Vagina (tissue), 2 donors: ENCODE measurements around the gene SLC39A11. TPM values are rescaled to one million over a fixed set of nuclear protein-coding genes. Genes with fewer than 3 reads are reported as not detected.

Source experiments
- DNase-seq, 2 donors: peaks; one replicate each; pipeline ENCODE4 v3.0.0-alpha.2; 2017; ENCODE audit errors: extremely low spot score in 2 of 2
- H3K27ac ChIP-seq: fragments of 200-600 bp; sonication (generic); one replicate; pipeline ENCODE4 v1.5.1; 2019
- H3K27me3 ChIP-seq: fragments of 200-600 bp; sonication (generic); one replicate; pipeline ENCODE4 v1.5.1; 2019
- H3K36me3 ChIP-seq, 2 donors: fragments of 200-600 bp; sonication (generic); one replicate each; pipeline ENCODE4 v1.5.1; 2017 to 2019
- H3K4me1 ChIP-seq: fragments of 200-600 bp; sonication (generic); one replicate; pipeline ENCODE4 v1.5.1; 2019
- H3K4me3 ChIP-seq, 2 donors: fragments of 200-600 bp; sonication (generic); 1 replicate in 1 of 2; 2 replicates in 1 of 2; pipeline ENCODE4 v1.5.1; 2016 to 2019
- H3K9me3 ChIP-seq: fragments of 200-600 bp; sonication (generic); one replicate; pipeline ENCODE4 v1.5.1; 2019
- POLR2A ChIP-seq, 2 donors: fragments of 450-650 bp; IDR thresholded peaks; one replicate each; pipeline ENCODE4 v1.6.1; 2017; ENCODE audit warnings: antibody characterized with exemption in 2 of 2, mild to moderate bottlenecking in 2 of 2, moderate library complexity in 2 of 2
- POLR2AphosphoS5 ChIP-seq, 2 donors: sonication (generic); formaldehyde crosslinking; IDR thresholded peaks; one replicate each; pipeline ENCODE4 v1.9.0; 2017; ENCODE audit warnings: antibody characterized with exemption in 2 of 2, mild to moderate bottlenecking in 2 of 2, low read depth in 1 of 2; ENCODE audit not compliant: insufficient read depth in 1 of 2
- intact Hi-C: fragments of 100-400 bp; cut with DNase I; formaldehyde crosslinking; loops from one replicate; pipeline ENCODE4 v1.15.1; 2023
- total RNA-seq: library from RNA; depleted of rRNA; stranded (reverse); fragments of >200 nt; gene quantifications from one replicate; pipeline ENCODE4 v1.2.3, GENCODE V29; 2016
- TF ChIP-seq, protein P1 (sequence below), 3 experiments: fragments of 450-650 bp in 2 of 3; fragments of 200-600 bp in 1 of 3; sonication (generic) in 1 of 3; IDR thresholded peaks; one replicate each; pipeline ENCODE4 v1.5.1; 2017 to 2019; ENCODE audit warnings: antibody characterized with exemption in 3 of 3, mild to moderate bottlenecking in 2 of 3, moderate library complexity in 2 of 3

SLC39A11 gene
- total RNA-seq, 1 donor from 2014 or later = 22.6 TPM

DNA sequence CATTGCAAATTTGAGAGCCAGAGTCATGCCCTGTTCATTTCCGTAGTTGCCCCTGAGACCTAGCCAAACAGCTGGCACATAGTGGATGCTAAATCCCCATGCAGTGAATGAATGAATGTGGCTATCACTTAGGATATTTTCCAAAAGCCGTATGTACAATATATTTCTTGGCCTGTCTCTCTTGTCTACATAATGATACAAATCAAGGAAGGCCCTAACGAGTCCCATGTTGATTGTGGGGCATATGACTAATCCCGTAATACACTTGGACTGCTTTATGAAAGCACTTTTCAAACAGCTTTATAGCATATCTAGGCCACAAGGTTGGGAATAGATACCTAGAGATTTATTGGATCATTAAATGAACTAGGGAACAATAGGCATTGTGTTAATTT lies 478.0 kb downstream of the SLC39A11 start:
- TF ChIP-seq, protein P1, sequence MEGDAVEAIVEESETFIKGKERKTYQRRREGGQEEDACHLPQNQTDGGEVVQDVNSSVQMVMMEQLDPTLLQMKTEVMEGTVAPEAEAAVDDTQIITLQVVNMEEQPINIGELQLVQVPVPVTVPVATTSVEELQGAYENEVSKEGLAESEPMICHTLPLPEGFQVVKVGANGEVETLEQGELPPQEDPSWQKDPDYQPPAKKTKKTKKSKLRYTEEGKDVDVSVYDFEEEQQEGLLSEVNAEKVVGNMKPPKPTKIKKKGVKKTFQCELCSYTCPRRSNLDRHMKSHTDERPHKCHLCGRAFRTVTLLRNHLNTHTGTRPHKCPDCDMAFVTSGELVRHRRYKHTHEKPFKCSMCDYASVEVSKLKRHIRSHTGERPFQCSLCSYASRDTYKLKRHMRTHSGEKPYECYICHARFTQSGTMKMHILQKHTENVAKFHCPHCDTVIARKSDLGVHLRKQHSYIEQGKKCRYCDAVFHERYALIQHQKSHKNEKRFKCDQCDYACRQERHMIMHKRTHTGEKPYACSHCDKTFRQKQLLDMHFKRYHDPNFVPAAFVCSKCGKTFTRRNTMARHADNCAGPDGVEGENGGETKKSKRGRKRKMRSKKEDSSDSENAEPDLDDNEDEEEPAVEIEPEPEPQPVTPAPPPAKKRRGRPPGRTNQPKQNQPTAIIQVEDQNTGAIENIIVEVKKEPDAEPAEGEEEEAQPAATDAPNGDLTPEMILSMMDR (IDR thresholded peaks at IDR 0.05) = no peak
- TF ChIP-seq POLR2A (IDR thresholded peaks at IDR 0.05) (no peak), POLR2AphosphoS5 (IDR thresholded peaks at IDR 0.05; ENCODE audit: insufficient read depth in 1 of 2, low read depth in 1 of 2) (no peak)
- Histone ChIP-seq H3K36me3 (no peaks in the 10 kb centered on the region), H3K27me3 (no peaks in the 10 kb centered on the region), H3K4me3 (no peak overlapping the region), H3K4me1 (peaks cover 30% of the 10 kb centered on the region), H3K9me3 (no peaks in the 10 kb centered on the region), H3K27ac (peak overlapping the region; percentile 33)
- intact Hi-C loops = no loop called here
- DNase-seq = no peak

DNA sequence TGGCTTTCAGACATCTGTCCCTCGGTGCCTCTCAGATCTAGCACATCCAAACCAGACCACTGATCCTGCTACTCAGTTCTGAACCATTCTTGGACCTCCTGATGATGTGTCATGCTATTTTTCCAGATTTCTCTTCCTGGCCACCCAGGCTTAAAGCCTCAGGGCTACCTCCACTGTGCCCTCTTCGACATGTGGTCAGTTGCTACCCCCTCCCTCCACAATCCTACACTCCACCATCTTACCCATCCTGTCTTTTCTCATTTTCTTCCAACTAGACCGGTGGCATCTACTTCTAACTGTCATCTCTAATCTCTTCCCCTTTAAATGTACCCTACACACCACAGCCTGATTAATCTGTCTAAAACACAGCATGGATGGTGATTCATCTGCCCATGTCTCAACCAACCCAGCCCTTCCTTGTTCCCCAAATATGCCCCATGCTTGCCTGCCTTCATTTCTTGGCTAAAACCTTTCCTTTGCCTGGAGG lies 478.6 kb downstream of the SLC39A11 start:
- no peak for DNase-seq
- Histone ChIP-seq H3K27me3 (no peaks in the 10 kb centered on the region), H3K27ac (no peak overlapping the region), H3K4me1 (peaks cover 30% of the 10 kb centered on the region), H3K4me3 (no peak overlapping the region), H3K36me3 (no peaks in the 10 kb centered on the region), H3K9me3 (no peaks in the 10 kb centered on the region)
- intact Hi-C loops = no loop called here
- TF ChIP-seq, protein P1 (IDR thresholded peaks at IDR 0.05) = no peak
- TF ChIP-seq POLR2AphosphoS5 (IDR thresholded peaks at IDR 0.05; ENCODE audit: insufficient read depth in 1 of 2, low read depth in 1 of 2) (no peak), POLR2A (IDR thresholded peaks at IDR 0.05) (no peak)

DNA sequence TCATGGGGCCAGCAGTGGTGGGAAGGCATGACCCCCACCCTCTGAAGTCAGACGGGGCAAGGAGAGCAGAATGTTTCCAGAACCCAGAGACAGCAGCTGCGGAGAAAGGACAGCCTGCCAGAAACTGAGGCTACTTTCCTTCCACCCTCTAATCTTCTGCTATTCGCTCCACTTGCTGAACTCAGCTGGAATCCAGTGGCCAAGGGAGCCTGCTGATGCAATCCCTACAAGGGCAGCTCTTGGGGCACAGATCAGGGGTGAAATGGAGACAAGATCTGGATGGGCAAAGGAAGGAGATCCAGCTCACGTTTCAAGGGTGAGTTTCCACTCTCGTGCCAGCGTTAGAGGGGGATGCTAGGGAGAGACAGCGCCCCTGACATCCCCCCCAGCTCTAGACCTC lies 479.1 kb downstream of the SLC39A11 start:
- Histone ChIP-seq H3K4me3 (no peak overlapping the region), H3K9me3 (no peaks in the 10 kb centered on the region), H3K27me3 (no peaks in the 10 kb centered on the region), H3K27ac (no peak overlapping the region), H3K4me1 (peaks cover 27% of the 10 kb centered on the region), H3K36me3 (no peaks in the 10 kb centered on the region)
- DNase-seq = no peak
- intact Hi-C loops = no loop called here
- TF ChIP-seq, protein P1 (IDR thresholded peaks at IDR 0.05) = no peak
- TF ChIP-seq POLR2AphosphoS5 (IDR thresholded peaks at IDR 0.05; ENCODE audit: insufficient read depth in 1 of 2, low read depth in 1 of 2) = no peak
- no peak for TF ChIP-seq POLR2A (IDR thresholded peaks at IDR 0.05)

DNA sequence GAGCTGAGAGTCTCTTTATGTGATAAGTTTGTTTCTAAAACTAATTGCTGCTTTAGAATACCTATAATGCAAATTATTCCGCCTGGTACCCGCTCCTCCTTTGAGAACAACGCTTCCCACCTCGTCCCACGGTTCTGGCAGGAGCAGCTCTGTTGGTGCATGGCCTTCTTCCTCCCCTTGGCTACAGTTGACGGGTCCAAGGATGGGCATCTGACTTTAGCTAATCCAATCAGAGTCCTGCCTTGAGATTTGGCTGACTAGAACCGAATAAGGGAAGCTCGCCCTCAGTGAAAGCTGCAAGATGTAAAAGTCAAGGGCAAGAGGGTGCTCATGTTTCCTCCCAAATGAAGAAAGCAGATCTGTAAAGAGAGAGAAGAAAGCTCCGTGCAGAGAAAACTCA lies 481.3 kb downstream of the SLC39A11 start:
- Histone ChIP-seq H3K27ac (no peak overlapping the region), H3K9me3 (no peaks in the 10 kb centered on the region), H3K4me1 (peaks cover 17% of the 10 kb centered on the region), H3K4me3 (no peak overlapping the region), H3K36me3 (no peaks in the 10 kb centered on the region), H3K27me3 (no peaks in the 10 kb centered on the region)
- TF ChIP-seq, protein P1 (IDR thresholded peaks at IDR 0.05) = no peak
- TF ChIP-seq POLR2A (IDR thresholded peaks at IDR 0.05) (no peak), POLR2AphosphoS5 (IDR thresholded peaks at IDR 0.05; ENCODE audit: insufficient read depth in 1 of 2, low read depth in 1 of 2) (no peak)
- no peak for DNase-seq
- intact Hi-C loops = no loop called here

DNA sequence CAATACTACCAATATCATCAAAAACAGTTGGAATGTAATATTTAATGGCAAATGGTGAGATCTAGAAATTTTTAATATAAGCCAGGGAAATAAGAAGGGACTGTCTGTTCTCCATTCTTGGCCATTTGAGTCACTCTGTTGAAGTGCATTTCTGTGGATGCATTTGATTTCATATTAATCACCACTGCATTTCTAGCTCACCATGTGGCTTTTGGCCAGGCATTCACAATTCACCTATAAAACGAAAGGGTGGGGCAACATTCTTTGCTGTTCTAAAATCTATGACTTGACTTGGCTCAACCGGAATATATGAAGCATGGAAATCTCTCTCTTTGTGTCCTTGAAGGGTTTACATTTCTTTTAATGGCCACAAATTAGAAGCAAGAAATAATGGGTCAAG lies 483.0 kb downstream of the SLC39A11 start:
- Histone ChIP-seq H3K4me1 (peaks cover 12% of the 10 kb centered on the region), H3K27me3 (no peaks in the 10 kb centered on the region), H3K27ac (no peak overlapping the region), H3K36me3 (no peaks in the 10 kb centered on the region), H3K4me3 (no peak overlapping the region), H3K9me3 (no peaks in the 10 kb centered on the region)
- intact Hi-C loops = no loop called here
- TF ChIP-seq POLR2AphosphoS5 (IDR thresholded peaks at IDR 0.05; ENCODE audit: insufficient read depth in 1 of 2, low read depth in 1 of 2) (peak in 1 of 2 donors; percentile 60), POLR2A (IDR thresholded peaks at IDR 0.05) (no peak)
- no peak for DNase-seq
